GM12801 (cell line): ENCODE data around the gene HLA-DQB1.

Experiments used
- CTCF ChIP-seq: IDR thresholded peaks from one replicate; pipeline ENCODE4 v1.5.1; 2011; ENCODE audit warnings: control low read depth; ENCODE audit not compliant: insufficient read length; ENCODE audit errors: extremely low read depth

HLA-DQB1 gene

GRCh38 chr6:32613475-32613874, 53.0 kb downstream of the HLA-DQB1 start:
- no peak for TF ChIP-seq CTCF

DNA sequence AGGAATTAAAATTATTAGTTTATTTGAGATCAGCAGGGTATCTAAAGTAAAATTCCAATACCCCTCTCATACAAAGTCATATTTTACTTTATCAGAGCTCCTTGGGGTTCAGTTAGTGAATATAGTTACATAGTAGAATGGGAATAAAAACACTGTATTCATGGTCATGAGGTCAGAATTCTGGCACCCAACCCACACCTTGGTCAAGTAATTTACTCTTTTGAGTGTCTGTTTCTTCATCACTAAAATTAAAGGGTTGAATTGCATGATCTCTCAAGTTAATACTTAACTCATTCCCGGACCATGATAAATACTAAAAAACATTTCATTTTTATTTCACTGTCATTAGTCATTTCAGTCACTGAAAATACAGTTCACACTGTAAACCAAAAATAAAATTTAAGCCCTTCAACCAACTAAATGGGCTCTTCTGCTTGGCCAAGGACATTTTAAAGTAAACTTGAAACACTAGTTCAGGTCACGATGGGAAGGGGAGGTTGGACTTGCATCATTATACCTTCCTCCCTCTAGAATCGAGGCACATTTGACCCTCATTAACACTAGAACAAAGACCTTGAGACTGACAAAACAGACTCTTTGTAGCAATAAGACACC, 55.7 kb downstream of the HLA-DQB1 start:
- TF ChIP-seq CTCF, result no peak

- TF ChIP-seq CTCF, result no peak
Observed at GRCh38 chr6:32609731-32610640, 56.5 kb downstream of the HLA-DQB1 start.
